ENCODE measurements around the gene DLEU7.

- TF ChIP-seq, protein P1, sequence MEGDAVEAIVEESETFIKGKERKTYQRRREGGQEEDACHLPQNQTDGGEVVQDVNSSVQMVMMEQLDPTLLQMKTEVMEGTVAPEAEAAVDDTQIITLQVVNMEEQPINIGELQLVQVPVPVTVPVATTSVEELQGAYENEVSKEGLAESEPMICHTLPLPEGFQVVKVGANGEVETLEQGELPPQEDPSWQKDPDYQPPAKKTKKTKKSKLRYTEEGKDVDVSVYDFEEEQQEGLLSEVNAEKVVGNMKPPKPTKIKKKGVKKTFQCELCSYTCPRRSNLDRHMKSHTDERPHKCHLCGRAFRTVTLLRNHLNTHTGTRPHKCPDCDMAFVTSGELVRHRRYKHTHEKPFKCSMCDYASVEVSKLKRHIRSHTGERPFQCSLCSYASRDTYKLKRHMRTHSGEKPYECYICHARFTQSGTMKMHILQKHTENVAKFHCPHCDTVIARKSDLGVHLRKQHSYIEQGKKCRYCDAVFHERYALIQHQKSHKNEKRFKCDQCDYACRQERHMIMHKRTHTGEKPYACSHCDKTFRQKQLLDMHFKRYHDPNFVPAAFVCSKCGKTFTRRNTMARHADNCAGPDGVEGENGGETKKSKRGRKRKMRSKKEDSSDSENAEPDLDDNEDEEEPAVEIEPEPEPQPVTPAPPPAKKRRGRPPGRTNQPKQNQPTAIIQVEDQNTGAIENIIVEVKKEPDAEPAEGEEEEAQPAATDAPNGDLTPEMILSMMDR (IDR thresholded peaks at IDR 0.05), result peak; percentile 48 to 79 (median 72)
- TF ChIP-seq POLR2A (IDR thresholded peaks at IDR 0.05), result no peak
Observed at GRCh38 chr13:50801087-50801931, 42.2 kb downstream of the DLEU7 start.

All from Peyer's patch (tissue), 4 donors.